Stimulated activated CD8-positive, alpha-beta memory T cell treated with anti-CD3 and anti-CD28 coated beads, Interleukin-4, amount 100 ng/mL, for 24 hours (primary cell): ENCODE data around the gene ORM1.

Source experiments
- DNase-seq: peaks from one replicate; pipeline ENCODE4 v3.0.0-alpha.2; 2020; ENCODE audit warnings: low read depth

The ORM1 gene

GRCh38 chr9:114287763-114288192 is 35.1 kb upstream of the ORM1 start:
- no peak for DNase-seq

DNA sequence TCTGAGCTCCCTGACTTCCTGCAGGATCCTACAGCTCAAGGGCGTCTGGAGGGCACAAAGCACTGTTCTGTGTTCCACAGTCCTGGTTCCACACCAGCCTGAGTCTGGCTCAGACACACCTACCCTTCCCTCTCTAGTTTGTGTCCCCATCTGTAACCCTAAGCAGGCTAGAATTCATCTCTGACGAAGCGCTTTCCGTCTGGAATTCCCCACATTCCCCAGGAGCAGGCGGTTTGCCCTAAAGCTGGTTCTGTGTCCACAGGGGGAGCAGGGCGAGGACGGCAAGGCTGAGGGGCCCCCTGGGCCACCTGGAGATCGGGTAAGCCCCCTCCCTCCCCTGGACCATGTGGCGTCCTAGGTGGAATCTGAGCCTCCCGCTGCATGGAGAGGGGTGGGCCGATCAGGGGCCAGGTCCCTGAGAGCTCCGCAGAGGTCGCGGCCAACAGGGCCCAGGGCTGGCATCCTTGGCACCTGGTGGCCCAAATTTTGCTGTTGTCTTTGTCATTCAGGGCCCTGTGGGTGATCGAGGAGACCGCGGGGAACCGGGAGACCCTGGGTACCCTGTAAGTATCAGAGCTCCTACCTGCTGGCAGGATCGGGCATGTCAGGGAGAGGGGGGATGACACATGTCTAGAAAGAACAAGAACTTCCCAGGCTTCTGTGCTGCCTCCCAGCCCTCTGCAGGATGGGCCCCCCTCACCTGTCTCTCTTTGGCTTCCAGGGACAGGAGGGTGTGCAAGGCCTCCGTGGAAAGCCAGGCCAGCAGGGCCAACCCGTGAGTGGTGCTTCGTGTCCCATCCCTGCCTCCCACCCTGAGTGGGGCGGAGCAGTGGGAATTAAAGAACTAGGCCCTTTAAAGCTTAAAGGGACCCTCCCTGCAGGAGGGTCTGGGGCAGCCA is 34.5 kb upstream of the ORM1 start:
- DNase-seq: no peak

DNA sequence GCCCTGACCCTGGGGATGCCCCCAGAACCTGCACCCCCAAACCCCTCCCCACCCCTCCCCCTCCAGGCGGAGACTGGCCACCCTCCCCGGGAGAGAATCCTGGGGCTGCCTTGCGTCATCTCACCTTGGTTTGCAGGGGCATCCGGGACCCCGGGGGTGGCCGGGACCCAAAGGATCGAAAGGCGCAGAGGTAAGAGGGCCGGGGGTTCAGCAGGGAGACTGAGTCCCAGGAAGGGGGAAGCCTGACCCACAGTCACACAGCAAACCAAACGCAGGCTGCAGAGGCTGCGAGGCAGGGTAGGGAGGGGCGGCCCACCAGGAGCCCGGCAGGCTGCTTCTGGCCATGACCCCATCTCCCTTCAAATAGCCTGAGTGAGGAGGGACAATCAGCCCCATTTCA is 33.8 kb upstream of the ORM1 start:
- no peak for DNase-seq

DNA sequence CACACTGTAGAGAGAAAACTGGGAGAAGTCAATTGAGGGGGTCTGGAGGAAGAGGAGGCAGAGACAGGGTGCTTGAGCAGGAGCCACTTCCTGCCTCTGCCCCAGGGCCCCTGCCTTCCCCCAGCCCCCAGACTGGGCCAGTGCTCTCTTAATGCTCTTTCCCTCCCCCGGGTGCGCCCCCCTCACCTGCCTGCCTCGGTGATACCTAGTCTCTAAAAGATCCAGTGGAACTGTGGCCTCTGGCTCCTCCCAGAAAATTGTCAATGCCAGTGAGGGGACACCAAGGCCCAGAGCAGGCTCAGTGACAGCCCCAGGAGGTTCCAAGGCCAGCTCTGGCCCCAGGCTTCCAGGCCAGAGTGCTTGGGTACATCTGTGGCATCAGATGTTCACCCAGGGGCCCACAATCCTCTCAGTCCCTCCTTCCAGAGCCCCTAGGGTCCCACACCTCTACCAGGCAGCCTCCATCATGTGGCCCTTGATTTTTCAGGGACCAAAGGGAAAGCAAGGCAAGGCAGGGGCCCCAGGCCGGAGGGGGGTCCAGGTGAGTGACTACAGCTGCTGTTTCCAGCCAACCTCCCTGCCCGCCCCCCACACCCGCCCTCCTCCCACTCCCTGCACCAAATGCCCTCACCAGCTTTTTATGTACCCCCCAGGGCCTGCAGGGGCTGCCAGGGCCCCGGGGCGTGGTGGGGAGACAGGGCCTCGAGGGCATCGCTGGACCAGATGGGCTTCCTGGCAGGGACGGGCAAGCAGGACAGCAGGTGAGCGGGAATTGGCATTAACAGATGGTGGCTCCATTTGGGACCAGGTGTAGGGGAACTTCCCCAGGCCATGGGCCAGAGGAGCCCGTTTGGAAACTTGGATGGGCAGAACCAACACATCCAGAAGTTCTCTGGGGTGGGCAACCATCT is 33.1 kb upstream of the ORM1 start:
- DNase-seq: no peak

DNA sequence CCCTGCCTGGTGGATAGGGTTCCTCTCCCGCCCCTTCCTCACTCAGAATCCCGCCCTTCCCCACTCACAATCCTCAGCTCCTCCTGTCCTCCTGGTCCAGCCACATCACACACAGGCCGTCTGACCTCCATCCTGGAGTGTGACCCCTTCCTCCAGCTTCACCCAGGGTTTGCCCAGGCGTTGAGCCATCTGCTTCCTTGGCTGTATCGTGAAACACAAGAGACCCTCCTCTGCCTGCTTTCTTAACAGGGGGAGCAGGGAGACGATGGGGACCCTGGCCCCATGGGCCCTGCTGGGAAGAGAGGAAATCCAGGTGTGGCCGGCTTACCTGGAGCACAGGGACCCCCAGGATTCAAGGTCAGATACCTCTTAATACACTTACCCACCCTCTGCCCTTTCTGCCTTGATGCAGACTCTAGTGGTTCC is 32.3 kb upstream of the ORM1 start:
- DNase-seq: no peak

DNA sequence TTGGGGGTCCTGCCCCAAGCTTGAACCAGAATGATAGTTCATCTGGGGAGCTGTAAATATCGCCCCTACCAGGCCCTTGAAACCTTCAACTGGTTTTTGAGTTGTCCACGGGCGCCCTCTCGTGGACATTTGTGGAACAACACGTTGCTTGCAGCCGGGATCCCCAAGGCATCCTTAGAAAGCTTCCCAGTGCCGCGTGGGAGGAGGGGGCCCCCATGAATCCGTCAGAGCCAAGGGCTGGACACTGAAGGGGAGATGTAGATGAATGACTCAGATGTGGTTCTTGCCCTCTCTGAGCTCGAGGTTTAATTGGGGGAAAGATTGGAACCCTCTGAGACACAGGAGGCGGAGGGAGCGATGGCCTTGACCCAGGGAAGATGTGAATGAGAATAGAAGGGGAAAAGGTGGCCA is 31.8 kb upstream of the ORM1 start:
- DNase-seq: peak; percentile 50

- DNase-seq: no peak
Observed at GRCh38 chr9:114291886-114292590, 30.9 kb upstream of the ORM1 start.

- no peak for DNase-seq
Observed at GRCh38 chr9:114294664-114295063, 28.2 kb upstream of the ORM1 start.

DNA sequence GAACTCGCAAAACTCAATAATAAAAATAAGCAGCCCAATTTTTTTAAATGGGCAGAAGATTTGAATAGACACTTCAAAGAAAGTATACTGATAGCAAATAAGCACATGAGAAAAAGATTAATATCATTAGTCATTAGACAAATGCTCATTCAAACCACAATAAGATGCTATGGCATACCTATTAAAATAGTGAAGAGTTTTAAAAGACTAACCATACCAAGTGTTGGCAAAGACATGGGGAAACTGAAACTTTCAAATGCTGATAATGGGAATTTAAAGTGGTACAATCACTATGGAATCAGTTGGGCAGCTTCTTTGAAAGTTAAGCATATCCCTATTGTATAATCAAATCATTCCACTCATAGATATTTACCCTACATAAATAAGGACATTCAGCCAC is 26.6 kb upstream of the ORM1 start:
- no peak for DNase-seq

DNA sequence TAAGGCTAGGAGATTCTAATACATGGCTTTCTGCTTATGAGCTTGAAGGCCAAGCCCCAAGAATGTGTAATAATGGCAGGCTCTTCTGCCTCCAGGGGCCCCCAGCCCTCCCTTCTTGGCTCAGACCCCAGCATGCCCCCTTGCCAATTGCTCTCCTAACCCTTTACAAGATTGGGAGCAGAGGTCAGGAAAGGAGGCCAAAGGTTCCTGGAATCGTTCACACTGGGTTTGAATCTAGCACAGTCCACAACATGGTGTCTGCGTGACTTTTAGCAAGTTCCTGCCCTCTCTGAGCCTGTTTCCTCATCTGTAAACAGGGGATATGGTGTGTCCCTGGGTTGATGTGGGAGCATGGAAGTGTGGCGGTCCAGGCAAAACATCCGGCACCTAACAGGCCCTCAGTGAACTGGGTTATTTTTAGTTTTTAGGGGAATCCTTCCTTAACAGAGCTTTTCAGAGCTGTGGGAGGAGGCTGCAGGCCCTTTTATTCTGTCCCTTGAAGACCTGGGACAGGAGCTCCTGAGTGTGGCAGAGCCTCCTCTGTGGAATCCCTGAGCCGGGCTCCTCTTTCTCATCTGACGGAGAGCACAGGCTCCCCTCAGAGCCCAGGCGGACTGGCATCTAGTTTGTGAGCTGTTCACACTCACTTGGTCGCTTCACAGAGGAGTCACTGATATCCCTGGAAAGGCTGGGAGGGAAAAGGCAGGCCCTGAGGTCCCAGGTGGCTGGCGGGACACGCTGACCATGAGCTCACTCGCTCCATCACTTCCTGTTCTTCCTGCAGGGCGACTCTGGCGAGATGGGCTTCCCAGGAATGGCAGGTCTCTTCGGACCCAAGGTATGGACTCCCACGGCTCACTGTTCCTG is 23.4 kb upstream of the ORM1 start:
- DNase-seq: no peak

DNA sequence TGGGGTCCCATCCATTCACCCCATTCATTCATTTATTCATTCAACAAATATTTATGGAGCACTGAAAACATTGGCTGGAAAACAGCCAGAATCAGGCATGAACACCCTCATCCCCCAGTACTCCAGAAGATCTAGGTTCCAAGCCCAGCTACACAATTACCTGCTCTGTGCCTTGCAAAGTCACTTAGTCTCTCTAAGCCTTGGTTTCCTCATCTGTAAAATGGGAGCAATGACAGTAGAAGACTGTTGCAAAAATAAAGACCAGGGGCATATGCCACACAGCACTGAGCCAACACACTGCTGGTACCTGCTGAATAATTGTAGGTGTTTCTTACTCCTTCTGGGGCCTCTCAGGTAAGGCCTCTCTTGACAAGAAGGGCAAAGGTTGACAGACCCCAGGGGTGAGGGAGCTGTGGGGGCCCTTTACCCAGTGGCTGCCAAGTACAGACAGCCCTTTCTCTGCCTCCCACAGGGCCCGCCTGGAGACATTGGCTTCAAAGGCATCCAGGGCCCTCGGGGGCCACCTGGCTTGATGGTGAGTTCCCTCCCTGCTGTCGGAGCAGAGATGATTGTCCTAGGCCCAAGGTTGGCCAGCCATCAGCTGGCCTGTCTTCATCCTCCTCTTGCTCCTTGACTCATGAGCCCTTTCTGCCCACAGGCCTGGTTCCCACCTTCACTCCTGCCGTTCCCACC is 22.6 kb upstream of the ORM1 start:
- no peak for DNase-seq

GRCh38 chr9:114300846-114301797 is 21.8 kb upstream of the ORM1 start:
- DNase-seq: no peak

DNA sequence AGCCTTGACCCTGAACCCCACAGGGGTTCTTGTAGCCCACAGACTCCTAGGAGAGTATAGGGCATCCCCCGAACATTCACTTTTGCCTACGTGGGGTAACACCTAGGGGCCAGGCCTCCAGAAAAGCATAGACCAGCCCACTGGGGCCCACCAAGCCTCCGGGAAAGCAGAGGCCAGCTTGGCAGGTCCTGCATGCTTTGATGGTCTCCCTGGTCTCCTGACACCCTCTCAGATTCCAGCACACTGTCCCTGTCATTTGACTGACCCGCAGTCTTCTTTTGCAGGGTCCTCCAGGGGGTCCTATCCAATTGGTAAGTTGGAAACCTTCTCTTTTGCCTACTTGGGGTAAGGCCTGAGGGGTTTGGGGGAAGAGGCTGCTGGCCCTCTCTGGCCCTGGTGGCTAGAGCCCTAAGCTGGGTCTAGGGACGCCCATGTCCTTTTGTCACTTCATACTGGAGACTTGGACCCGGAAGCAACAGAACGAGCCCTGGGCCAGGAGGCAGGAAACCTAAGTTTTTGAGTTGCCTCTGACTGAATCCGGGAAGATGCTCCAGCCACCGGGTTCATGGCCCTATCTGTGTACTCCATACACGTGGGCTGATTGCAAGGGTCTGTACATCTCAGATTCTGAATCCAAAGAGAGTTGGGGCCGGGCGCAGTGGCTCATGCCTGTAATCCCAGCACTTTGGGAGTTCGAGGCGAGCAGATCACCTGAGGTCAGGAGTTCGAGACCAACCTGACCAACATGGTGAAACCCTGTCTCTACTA is 20.9 kb upstream of the ORM1 start:
- no peak for DNase-seq

GRCh38 chr9:114302727-114303126 is 20.2 kb upstream of the ORM1 start:
- DNase-seq: no peak

DNA sequence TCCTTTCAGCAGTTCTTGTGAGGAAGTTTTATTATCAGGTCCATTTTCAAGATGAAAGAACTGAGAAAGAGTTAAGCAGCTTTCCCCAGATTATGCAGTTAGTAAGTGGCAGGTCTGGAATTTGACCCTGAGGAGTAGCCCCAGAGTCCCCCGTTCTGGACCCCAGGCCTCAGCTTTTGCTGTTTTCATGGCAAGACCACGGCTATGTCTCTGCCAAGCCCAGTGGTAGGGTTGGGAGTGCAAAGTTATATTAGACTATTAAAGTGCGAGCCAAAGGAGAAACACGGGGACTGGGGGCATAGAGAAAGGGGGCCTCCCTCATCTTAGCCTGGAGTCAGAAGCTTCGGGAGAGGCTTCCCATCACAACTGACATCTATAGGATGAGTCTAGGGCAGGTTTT is 19.3 kb upstream of the ORM1 start:
- DNase-seq: no peak

DNA sequence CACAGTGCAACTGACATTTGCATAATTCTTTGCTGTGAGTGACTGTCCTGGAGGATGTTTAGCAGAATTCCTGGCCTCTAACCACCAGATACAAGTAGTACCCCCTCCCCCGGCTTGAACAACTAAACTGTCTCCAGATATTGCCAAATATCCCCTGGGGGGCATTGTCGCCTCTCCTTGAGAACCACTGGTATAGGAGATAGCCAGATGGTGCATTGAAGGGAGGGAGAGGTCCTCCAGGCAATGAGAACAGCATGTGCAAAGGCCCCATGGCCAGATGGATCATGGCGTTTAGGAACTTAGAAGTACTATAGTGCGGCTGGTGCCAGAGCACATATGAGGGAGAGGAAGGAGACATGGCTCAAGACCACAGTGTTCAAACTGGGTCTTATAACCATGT is 18.9 kb upstream of the ORM1 start:
- no peak for DNase-seq

DNA sequence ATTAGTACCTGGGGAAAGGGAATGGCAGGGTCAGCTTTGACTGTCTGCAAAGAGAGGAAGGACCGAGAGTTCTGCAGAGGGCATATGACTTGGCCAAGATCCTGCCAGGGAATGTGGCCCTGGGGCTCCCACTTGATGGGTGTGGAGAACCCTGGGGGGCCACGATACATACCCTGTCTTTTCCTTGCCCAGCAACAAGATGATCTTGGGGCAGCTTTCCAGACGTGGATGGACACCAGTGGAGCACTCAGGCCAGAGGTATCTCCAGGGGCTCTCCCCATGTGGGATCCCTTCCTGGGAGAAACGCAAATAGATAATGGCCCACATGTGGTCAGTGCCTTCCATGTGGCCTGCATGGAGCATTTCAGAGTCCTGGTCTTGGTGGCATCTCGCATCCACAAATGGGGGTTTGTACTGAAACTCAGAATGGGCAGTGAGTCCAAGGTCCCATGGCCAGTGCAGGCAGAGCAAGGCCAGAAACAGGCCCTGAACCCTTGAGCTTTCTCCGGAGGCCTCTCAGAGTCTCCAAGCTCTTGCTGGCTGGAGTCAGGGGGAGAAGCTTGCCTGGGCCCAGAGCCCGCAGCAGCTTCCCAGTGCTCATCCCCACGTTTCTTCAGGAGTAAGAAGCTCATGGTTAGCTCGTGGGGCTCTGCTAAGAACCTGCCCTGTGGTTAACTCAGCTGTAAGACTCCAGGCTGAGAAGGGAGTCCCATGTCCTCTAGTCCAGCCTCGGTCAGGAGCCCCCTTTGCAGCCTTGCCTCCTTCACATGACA is 18.3 kb upstream of the ORM1 start:
- no peak for DNase-seq

DNA sequence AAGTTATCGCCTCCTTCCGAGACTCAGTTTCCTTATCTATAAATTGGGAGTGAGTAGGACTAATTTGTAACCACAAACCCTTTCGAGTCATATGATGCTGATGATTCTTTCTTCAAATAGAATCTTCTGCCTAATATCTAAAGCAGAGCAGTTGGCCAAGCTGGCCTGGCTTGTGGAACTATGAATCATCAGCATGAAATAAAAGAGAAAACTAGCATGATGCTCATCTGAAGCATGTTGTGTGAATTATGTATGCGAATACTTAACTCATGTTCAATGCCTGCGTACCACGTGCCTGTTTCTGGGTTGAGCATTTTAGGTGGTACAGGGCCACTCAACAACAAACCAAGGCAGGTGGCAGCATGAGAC is 15.0 kb upstream of the ORM1 start:
- DNase-seq: no peak
